ENCODE measurements around the gene PRPSAP2.
"Not testable (repeated sequence)": the region's sequence is repeated elsewhere in the genome, so short reads cannot be mapped to it uniquely, and the experiment has no call there.

The PRPSAP2 gene

GRCh38 chr17:18857864-18858566 lies at the start of gene PRPSAP2:
TSS of gene PRPSAP2 (plus strand) at chr17:18858131. CDS start at chr17:18865834, 7,703 bp downstream.
- peak; percentile 90 for DNase-seq (ENCODE audit: low read depth)

GRCh38 chr17:18815924-18816323 lies 42.0 kb upstream of the PRPSAP2 start:
- not testable (repeated sequence) for DNase-seq (ENCODE audit: low read depth)

GRCh38 chr17:18816489-18817371 lies 41.2 kb upstream of the PRPSAP2 start:
- DNase-seq (ENCODE audit: low read depth): not testable (repeated sequence)

GRCh38 chr17:18821430-18821829 lies 36.5 kb upstream of the PRPSAP2 start:
- not testable (repeated sequence) for DNase-seq (ENCODE audit: low read depth)

- not testable (repeated sequence) for DNase-seq (ENCODE audit: low read depth)
Measured at GRCh38 chr17:18827613-18828012, 30.3 kb upstream of the PRPSAP2 start.

GRCh38 chr17:18848501-18848900 lies 9.4 kb upstream of the PRPSAP2 start:
- no peak for DNase-seq (ENCODE audit: low read depth)

GRCh38 chr17:18850679-18851078 lies 7.3 kb upstream of the PRPSAP2 start:
- DNase-seq (ENCODE audit: low read depth): no peak

- DNase-seq (ENCODE audit: low read depth): no peak
Measured at GRCh38 chr17:18851201-18851600, 6.7 kb upstream of the PRPSAP2 start.

- DNase-seq (ENCODE audit: low read depth): no peak
Measured at GRCh38 chr17:18854956-18855355, 3.0 kb upstream of the PRPSAP2 start.

GRCh38 chr17:18855831-18856569 lies 1.9 kb upstream of the PRPSAP2 start:
- peak; percentile 79 for DNase-seq (ENCODE audit: low read depth)

- no peak for DNase-seq (ENCODE audit: low read depth)
Measured at GRCh38 chr17:18856570-18856915, 1.4 kb upstream of the PRPSAP2 start.

GRCh38 chr17:18858567-18859245 lies 775 bp downstream of the PRPSAP2 start:
- no peak for DNase-seq (ENCODE audit: low read depth)

- DNase-seq (ENCODE audit: low read depth): no peak
Measured at GRCh38 chr17:18859256-18859655, 1.3 kb downstream of the PRPSAP2 start.

- no peak for DNase-seq (ENCODE audit: low read depth)
Measured at GRCh38 chr17:18860161-18860972, 2.4 kb downstream of the PRPSAP2 start.

- no peak for DNase-seq (ENCODE audit: low read depth)
Measured at GRCh38 chr17:18862011-18862410, 4.1 kb downstream of the PRPSAP2 start.

GRCh38 chr17:18864996-18865395 lies 7.1 kb downstream of the PRPSAP2 start:
- DNase-seq (ENCODE audit: low read depth): not testable (repeated sequence)

- DNase-seq (ENCODE audit: low read depth): no peak
Measured at GRCh38 chr17:18866866-18867813, 9.2 kb downstream of the PRPSAP2 start.

- no peak for DNase-seq (ENCODE audit: low read depth)
Measured at GRCh38 chr17:18877104-18877645, 19.2 kb downstream of the PRPSAP2 start.

- DNase-seq (ENCODE audit: low read depth): no peak
Measured at GRCh38 chr17:18888766-18889290, 30.9 kb downstream of the PRPSAP2 start.

All from activated T-helper 1 cell treated with Interleukin-2 at 50 U/mL for 16 hours (primary cell).